ENCODE measurements around the gene SOWAHB. TPM values are rescaled to one million over a fixed set of nuclear protein-coding genes. Genes with fewer than 3 reads are reported as not detected.

Gene SOWAHB
- total and polyA plus RNA-seq, 7 donors, result under 0.01 to 12.3 (median 7.8) TPM; not detected in 2

- 90 to 92% methylated on average over 9 of the region's 9 CpGs for WGBS, 2 donors
These were observed 31.3 kb downstream of the SOWAHB start for GRCh38 chr4:76866641-76867040.

GRCh38 chr4:76858319-76858718 is 39.6 kb downstream of the SOWAHB start:
- DNase-seq, result no peak
- Histone ChIP-seq H3K27me3 (no peaks in the 10 kb centered on the region), H3K4me3 (no peak overlapping the region), H3K9me3 (no peaks in the 10 kb centered on the region), H3K36me3 (no peaks in the 10 kb centered on the region), H3K4me1 (peaks cover 0 to 8% (median 3%) of the 10 kb centered on the region in 4 donors), H3K27ac (no peak overlapping the region)
- TF ChIP-seq EP300 (IDR thresholded peaks at IDR 0.05), result no peak
- no peak for TF ChIP-seq POLR2AphosphoS5 (IDR thresholded peaks at IDR 0.05)
- no peak for TF ChIP-seq CTCF (IDR thresholded peaks at IDR 0.05)
- 72% methylated on average over 1 of the region's 1 CpG for WGBS, 2 donors
- intact Hi-C loops (cut with DNase I), result no loop called here

More at GRCh38 chr4:76866641-76867040, 31.3 kb downstream of the SOWAHB start:
- Histone ChIP-seq H3K9me3 (no peaks in the 10 kb centered on the region), H3K36me3 (no peaks in the 10 kb centered on the region), H3K4me1 (no peaks in the 10 kb centered on the region), H3K4me3 (no peak overlapping the region), H3K27me3 (no peaks in the 10 kb centered on the region), H3K27ac (no peak overlapping the region)
- TF ChIP-seq EP300 (IDR thresholded peaks at IDR 0.05) (no peak), CTCF (IDR thresholded peaks at IDR 0.05) (no peak), POLR2AphosphoS5 (IDR thresholded peaks at IDR 0.05) (no peak), POLR2A (IDR thresholded peaks at IDR 0.05) (no peak)
- intact Hi-C loops (cut with DNase I), result no loop called here
- no peak for DNase-seq

- no peak for DNase-seq
- Histone ChIP-seq H3K4me1 (peaks cover 0 to 8% (median 3%) of the 10 kb centered on the region in 4 donors), H3K27me3 (no peaks in the 10 kb centered on the region), H3K9me3 (no peaks in the 10 kb centered on the region), H3K4me3 (no peak overlapping the region), H3K27ac (no peak overlapping the region), H3K36me3 (no peaks in the 10 kb centered on the region)
- TF ChIP-seq CTCF (IDR thresholded peaks at IDR 0.05) (no peak), EP300 (IDR thresholded peaks at IDR 0.05) (no peak), POLR2A (IDR thresholded peaks at IDR 0.05) (no peak), POLR2AphosphoS5 (IDR thresholded peaks at IDR 0.05) (no peak)
- WGBS, 2 donors, result 67 to 79% methylated on average over 2 of the region's 2 CpGs
- intact Hi-C loops (cut with DNase I), result no loop called here
These were observed 40.9 kb downstream of the SOWAHB start for GRCh38 chr4:76857074-76857409.

GRCh38 chr4:76856243-76857073 is 41.5 kb downstream of the SOWAHB start:
- H3K27me3 ChIP-seq, result no peaks in the 10 kb centered on the region
- no peaks in the 10 kb centered on the region for H3K36me3 ChIP-seq
- no peak overlapping the region for H3K4me3 ChIP-seq
- no peak for DNase-seq
- no peak for TF ChIP-seq POLR2A (IDR thresholded peaks at IDR 0.05)
- TF ChIP-seq EP300 (IDR thresholded peaks at IDR 0.05), result no peak
- TF ChIP-seq CTCF (IDR thresholded peaks at IDR 0.05), result no peak
- TF ChIP-seq POLR2AphosphoS5 (IDR thresholded peaks at IDR 0.05), result no peak
- no peaks in the 10 kb centered on the region for H3K9me3 ChIP-seq
- peaks cover 0 to 8% (median 3%) of the 10 kb centered on the region in 4 donors for H3K4me1 ChIP-seq
- 26 to 51% methylated on average over 4 of the region's 4 CpGs for WGBS, 2 donors
- intact Hi-C loops (cut with DNase I), result no loop called here
- no peak overlapping the region for H3K27ac ChIP-seq
